Measurements from ENCODE around the gene WWTR1. TPM values are rescaled to one million over a fixed set of nuclear protein-coding genes. Genes with fewer than 3 reads are reported as not detected.

The WWTR1 gene
- total RNA-seq, 1 experiment from 2014 or later, result 48.2 TPM

GRCh38 chr3:149541091-149541491 lies 116.7 kb downstream of the WWTR1 start:
- peak; percentile 44 for DNase-seq (ENCODE audit: extremely low read depth, low read depth)

- DNase-seq (ENCODE audit: extremely low read depth, low read depth), result no peak
These were observed 119.5 kb downstream of the WWTR1 start for GRCh38 chr3:149538371-149538770.

- no peak for DNase-seq (ENCODE audit: extremely low read depth, low read depth)
These were observed 121.4 kb downstream of the WWTR1 start for GRCh38 chr3:149536429-149536828.

- DNase-seq (ENCODE audit: extremely low read depth, low read depth), result no peak
These were observed 122.5 kb downstream of the WWTR1 start for GRCh38 chr3:149535333-149535685.

GRCh38 chr3:149534671-149535332 lies 123.0 kb downstream of the WWTR1 start:
- no peak for DNase-seq (ENCODE audit: extremely low read depth, low read depth)

GRCh38 chr3:149534082-149534481 lies 123.7 kb downstream of the WWTR1 start:
- no peak for DNase-seq (ENCODE audit: extremely low read depth, low read depth)

GRCh38 chr3:149532489-149533180 lies 125.2 kb downstream of the WWTR1 start:
- no peak for DNase-seq (ENCODE audit: extremely low read depth, low read depth)

- DNase-seq (ENCODE audit: extremely low read depth, low read depth), result no peak
These were observed 128.7 kb downstream of the WWTR1 start for GRCh38 chr3:149529099-149529498.

GRCh38 chr3:149528340-149528650 lies 129.5 kb downstream of the WWTR1 start:
- no peak for DNase-seq (ENCODE audit: extremely low read depth, low read depth)

GRCh38 chr3:149527531-149528339 lies 130.1 kb downstream of the WWTR1 start:
- no peak for DNase-seq (ENCODE audit: extremely low read depth, low read depth)

- DNase-seq (ENCODE audit: extremely low read depth, low read depth), result no peak
These were observed 134.1 kb downstream of the WWTR1 start for GRCh38 chr3:149523512-149524299.

- no peak for DNase-seq (ENCODE audit: extremely low read depth, low read depth)
These were observed 137.9 kb downstream of the WWTR1 start for GRCh38 chr3:149519912-149520311.

- no peak for DNase-seq (ENCODE audit: extremely low read depth, low read depth)
These were observed 140.9 kb downstream of the WWTR1 start for GRCh38 chr3:149516920-149517319.

GRCh38 chr3:149515249-149515648 lies 142.6 kb downstream of the WWTR1 start:
- no peak for DNase-seq (ENCODE audit: extremely low read depth, low read depth)

GRCh38 chr3:149514471-149514870 lies 143.4 kb downstream of the WWTR1 start:
- no peak for DNase-seq (ENCODE audit: extremely low read depth, low read depth)

GRCh38 chr3:149512073-149512782 lies 145.6 kb downstream of the WWTR1 start:
- DNase-seq (ENCODE audit: extremely low read depth, low read depth), result peak; percentile 65

- DNase-seq (ENCODE audit: extremely low read depth, low read depth), result no peak
These were observed 146.7 kb downstream of the WWTR1 start for GRCh38 chr3:149511040-149511626.

GRCh38 chr3:149510480-149510879 lies 147.3 kb downstream of the WWTR1 start:
- DNase-seq (ENCODE audit: extremely low read depth, low read depth), result no peak

GRCh38 chr3:149509526-149509925 lies 148.3 kb downstream of the WWTR1 start:
- DNase-seq (ENCODE audit: extremely low read depth, low read depth), result no peak

Measured in NCI-H460 (cell line).